Measurements from ENCODE around the gene CS.
"Not testable (repeated sequence)": the region's sequence is repeated elsewhere in the genome, so short reads cannot be mapped to it uniquely, and the experiment has no call there.

DNA sequence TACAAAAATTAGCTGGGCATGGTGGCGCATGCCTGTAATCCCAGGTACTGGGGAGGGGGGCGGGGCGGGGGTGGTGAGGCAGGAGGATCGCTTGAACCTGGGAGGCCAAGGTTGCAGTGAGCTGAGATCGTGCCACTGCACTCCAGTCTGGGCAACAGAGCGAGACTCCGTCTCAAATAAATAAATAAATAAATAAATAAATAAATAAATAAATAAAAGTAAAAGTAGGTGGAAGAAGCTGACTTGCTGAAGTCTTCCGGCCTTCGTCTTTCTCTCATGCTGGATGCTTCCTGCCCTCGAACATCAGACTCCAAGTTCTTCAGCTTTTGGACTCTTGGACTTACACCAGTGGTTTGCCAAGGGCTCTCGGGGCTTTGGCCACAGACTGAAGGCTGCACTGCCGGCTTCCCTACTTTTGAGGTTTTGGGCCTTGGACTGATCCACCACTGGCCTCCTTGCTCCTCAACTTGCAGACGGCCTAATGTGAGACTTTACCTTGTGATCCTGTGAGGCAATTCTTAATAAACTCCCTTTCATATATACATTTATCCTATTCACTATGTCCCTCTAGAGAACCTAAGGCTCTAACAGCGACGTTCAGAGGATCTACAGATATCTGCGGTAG is 34.0 kb downstream of the CS start:
- TF ChIP-seq, protein P1, sequence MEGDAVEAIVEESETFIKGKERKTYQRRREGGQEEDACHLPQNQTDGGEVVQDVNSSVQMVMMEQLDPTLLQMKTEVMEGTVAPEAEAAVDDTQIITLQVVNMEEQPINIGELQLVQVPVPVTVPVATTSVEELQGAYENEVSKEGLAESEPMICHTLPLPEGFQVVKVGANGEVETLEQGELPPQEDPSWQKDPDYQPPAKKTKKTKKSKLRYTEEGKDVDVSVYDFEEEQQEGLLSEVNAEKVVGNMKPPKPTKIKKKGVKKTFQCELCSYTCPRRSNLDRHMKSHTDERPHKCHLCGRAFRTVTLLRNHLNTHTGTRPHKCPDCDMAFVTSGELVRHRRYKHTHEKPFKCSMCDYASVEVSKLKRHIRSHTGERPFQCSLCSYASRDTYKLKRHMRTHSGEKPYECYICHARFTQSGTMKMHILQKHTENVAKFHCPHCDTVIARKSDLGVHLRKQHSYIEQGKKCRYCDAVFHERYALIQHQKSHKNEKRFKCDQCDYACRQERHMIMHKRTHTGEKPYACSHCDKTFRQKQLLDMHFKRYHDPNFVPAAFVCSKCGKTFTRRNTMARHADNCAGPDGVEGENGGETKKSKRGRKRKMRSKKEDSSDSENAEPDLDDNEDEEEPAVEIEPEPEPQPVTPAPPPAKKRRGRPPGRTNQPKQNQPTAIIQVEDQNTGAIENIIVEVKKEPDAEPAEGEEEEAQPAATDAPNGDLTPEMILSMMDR (conservative IDR thresholded peaks at IDR 0.05 in 1 of 2, IDR thresholded peaks at IDR 0.05 in 1 of 2; ENCODE audit: extremely low read depth in 1 of 2, insufficient read depth in 1 of 2, low read depth in 1 of 2, low read length in 2 of 2), result not testable (repeated sequence)
- TF ChIP-seq EZH2 (IDR thresholded peaks at IDR 0.05; ENCODE audit: borderline replicate concordance, low read length), result not testable (repeated sequence)
